Measurements from ENCODE around the gene PAFAH2. TPM values are rescaled to one million over a fixed set of nuclear protein-coding genes. Genes with fewer than 3 reads are reported as not detected.
"Not testable (repeated sequence)": the region's sequence is repeated elsewhere in the genome, so short reads cannot be mapped to it uniquely, and the experiment has no call there.

Gene PAFAH2
- total RNA-seq, 1 donor from 2014 or later = 6.3 TPM

- TF ChIP-seq, protein P1, sequence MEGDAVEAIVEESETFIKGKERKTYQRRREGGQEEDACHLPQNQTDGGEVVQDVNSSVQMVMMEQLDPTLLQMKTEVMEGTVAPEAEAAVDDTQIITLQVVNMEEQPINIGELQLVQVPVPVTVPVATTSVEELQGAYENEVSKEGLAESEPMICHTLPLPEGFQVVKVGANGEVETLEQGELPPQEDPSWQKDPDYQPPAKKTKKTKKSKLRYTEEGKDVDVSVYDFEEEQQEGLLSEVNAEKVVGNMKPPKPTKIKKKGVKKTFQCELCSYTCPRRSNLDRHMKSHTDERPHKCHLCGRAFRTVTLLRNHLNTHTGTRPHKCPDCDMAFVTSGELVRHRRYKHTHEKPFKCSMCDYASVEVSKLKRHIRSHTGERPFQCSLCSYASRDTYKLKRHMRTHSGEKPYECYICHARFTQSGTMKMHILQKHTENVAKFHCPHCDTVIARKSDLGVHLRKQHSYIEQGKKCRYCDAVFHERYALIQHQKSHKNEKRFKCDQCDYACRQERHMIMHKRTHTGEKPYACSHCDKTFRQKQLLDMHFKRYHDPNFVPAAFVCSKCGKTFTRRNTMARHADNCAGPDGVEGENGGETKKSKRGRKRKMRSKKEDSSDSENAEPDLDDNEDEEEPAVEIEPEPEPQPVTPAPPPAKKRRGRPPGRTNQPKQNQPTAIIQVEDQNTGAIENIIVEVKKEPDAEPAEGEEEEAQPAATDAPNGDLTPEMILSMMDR (IDR thresholded peaks at IDR 0.05; ENCODE audit: partially characterized antibody, unreplicated experiment) = no peak
- no peak overlapping the region for H3K4me3 Mint-ChIP-seq (ENCODE audit: unreplicated experiment)
- no peaks in the 10 kb centered on the region for H3K36me3 Mint-ChIP-seq (ENCODE audit: unreplicated experiment)
- H3K27me3 Mint-ChIP-seq (ENCODE audit: unreplicated experiment) = peaks cover 8% of the 10 kb centered on the region
- peaks cover 20% of the 10 kb centered on the region for H3K4me1 Mint-ChIP-seq (ENCODE audit: low read depth, unreplicated experiment)
- no peak for DNase-seq
- H3K9me3 Mint-ChIP-seq (ENCODE audit: unreplicated experiment) = peaks cover 1% of the 10 kb centered on the region
- H3K27ac Mint-ChIP-seq (ENCODE audit: unreplicated experiment) = no peak overlapping the region
These were observed 64.1 kb downstream of the PAFAH2 start for GRCh38 chr1:25933479-25934365.

DNA sequence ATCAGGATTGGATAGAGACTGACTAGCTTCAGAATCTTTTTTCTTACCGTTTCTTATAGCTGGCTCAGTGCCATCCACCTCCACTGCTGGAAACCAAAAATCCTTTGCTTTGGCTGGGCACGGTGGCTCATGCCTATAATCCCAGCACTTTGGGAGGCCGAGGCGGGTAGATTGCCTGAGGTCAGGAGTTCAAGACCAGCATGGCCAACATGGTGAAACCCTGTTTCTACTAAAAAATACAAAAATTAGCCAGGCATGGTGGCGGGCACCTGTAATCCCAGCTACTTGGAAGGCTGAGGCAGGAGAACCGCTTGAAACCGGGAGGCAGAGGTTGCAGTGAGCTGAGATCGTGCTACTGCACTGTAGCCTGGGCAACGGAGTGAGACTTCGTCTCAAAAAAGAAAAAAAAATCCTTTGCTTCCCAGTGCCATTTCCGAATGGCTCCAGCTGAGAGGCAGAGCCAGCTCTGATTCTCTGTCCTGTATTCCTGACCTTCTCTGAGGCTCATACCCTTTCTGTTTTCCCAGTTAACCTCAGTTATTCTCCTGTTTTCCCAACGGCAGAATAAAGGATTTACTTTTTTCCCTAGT lies 65.0 kb downstream of the PAFAH2 start:
- not testable (repeated sequence) for H3K27me3 Mint-ChIP-seq (ENCODE audit: unreplicated experiment); H3K36me3 Mint-ChIP-seq (ENCODE audit: unreplicated experiment); H3K9me3 Mint-ChIP-seq (ENCODE audit: unreplicated experiment); DNase-seq; H3K27ac Mint-ChIP-seq (ENCODE audit: unreplicated experiment); H3K4me3 Mint-ChIP-seq (ENCODE audit: unreplicated experiment)
- H3K4me1 Mint-ChIP-seq (ENCODE audit: low read depth, unreplicated experiment) = peaks cover 26% of the 10 kb centered on the region

DNA sequence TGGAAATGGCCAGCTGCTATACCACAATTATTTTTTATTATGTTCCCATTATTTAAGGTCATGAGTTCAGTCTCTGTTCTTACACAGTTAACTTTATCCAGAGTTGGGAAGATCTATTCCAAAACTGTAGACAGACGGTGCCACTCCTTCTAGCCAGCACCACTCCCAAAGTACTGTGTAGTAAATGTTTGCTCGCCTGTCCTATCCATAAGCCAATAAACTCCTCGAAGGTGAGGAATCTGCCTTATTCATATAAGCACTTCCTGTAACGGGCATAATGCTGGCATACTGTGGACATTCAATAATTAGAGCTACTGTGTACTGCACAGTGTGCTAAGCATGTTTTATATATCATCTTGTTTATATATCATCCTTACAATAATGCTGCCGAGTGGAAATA lies 65.5 kb downstream of the PAFAH2 start:
- Mint-ChIP-seq H3K4me3 (ENCODE audit: unreplicated experiment) (no peak overlapping the region), H3K4me1 (ENCODE audit: low read depth, unreplicated experiment) (peaks cover 31% of the 10 kb centered on the region)
- DNase-seq = no peak

DNA sequence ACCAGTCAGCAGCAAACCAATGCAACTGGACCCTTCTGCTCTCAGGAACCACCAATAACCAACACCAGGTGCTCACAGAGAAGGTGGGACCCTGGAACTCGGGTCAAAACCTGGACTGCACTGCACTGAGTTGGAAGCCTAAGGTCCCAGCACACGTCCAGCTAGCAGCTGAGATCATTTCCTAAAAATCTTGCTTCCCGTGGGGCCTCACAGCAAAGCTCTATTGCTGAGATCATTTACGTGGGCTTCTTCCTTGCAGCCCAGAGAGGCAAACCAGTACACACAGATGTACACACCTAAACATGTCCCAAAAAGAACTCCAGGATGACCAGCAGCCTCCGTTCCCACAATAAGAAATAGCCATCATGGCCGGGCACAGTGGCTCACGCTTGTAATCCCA lies 68.8 kb downstream of the PAFAH2 start:
- peak overlapping the region; percentile 99 for H3K27ac Mint-ChIP-seq (ENCODE audit: unreplicated experiment)
- DNase-seq = no peak
- peaks cover 6% of the 10 kb centered on the region for H3K9me3 Mint-ChIP-seq (ENCODE audit: unreplicated experiment)
- no peak overlapping the region for H3K4me3 Mint-ChIP-seq (ENCODE audit: unreplicated experiment)
- peaks cover 16% of the 10 kb centered on the region for H3K27me3 Mint-ChIP-seq (ENCODE audit: unreplicated experiment)
- no peaks in the 10 kb centered on the region for H3K36me3 Mint-ChIP-seq (ENCODE audit: unreplicated experiment)
- peaks cover 49% of the 10 kb centered on the region for H3K4me1 Mint-ChIP-seq (ENCODE audit: low read depth, unreplicated experiment)
- TF ChIP-seq, protein P1 (IDR thresholded peaks at IDR 0.05; ENCODE audit: partially characterized antibody, unreplicated experiment) = no peak

More for the DNA sequence above, 65.5 kb downstream of the PAFAH2 start:
- H3K36me3 Mint-ChIP-seq (ENCODE audit: unreplicated experiment) = no peaks in the 10 kb centered on the region
- peaks cover 10% of the 10 kb centered on the region for H3K27me3 Mint-ChIP-seq (ENCODE audit: unreplicated experiment)
- TF ChIP-seq, protein P1 (IDR thresholded peaks at IDR 0.05; ENCODE audit: partially characterized antibody, unreplicated experiment) = no peak
- H3K27ac Mint-ChIP-seq (ENCODE audit: unreplicated experiment) = peak overlapping the region; percentile 23
- H3K9me3 Mint-ChIP-seq (ENCODE audit: unreplicated experiment) = peaks cover 6% of the 10 kb centered on the region

GRCh38 chr1:25927521-25928265 lies 70.2 kb downstream of the PAFAH2 start:
- TF ChIP-seq, protein P1 (IDR thresholded peaks at IDR 0.05; ENCODE audit: partially characterized antibody, unreplicated experiment) = no peak
- Mint-ChIP-seq H3K36me3 (ENCODE audit: unreplicated experiment) (no peaks in the 10 kb centered on the region), H3K4me1 (ENCODE audit: low read depth, unreplicated experiment) (peaks cover 50% of the 10 kb centered on the region), H3K27me3 (ENCODE audit: unreplicated experiment) (peaks cover 16% of the 10 kb centered on the region), H3K27ac (ENCODE audit: unreplicated experiment) (peak overlapping the region; percentile 99), H3K4me3 (ENCODE audit: unreplicated experiment) (peak overlapping the region; percentile 79), H3K9me3 (ENCODE audit: unreplicated experiment) (peaks cover 6% of the 10 kb centered on the region)
- peak; percentile 68 for DNase-seq

Data from glutamatergic neuron (in vitro differentiated cells).